ENCODE measurements around the gene MAN1A1. TPM values are rescaled to one million over a fixed set of nuclear protein-coding genes. Genes with fewer than 3 reads are reported as not detected.
A peak's percentile ranks its signal among the peaks of the same experiment; 100 is the strongest.
"Not testable (repeated sequence)": the region's sequence is repeated elsewhere in the genome, so short reads cannot be mapped to it uniquely, and the experiment has no call there.

The MAN1A1 gene
- polyA plus RNA-seq (2012; ENCODE audit: insufficient read depth, insufficient read length) = 12.2 TPM

- peak within 1 kb of the TSS; percentile 75 for H3K4me3 ChIP-seq (ENCODE audit: low read length)
- DNase-seq (ENCODE audit: low read depth, low spot score) = peak; percentile 71
These were observed at the start of gene MAN1A1 for GRCh38 chr6:119349361-119350201. TSS of gene MAN1A1 (minus strand) at chr6:119349761. CDS start at chr6:119349065, 696 bp downstream.

GRCh38 chr6:119395192-119395591 lies 45.6 kb upstream of the MAN1A1 start:
- H3K4me3 ChIP-seq (ENCODE audit: low read length) = no peak overlapping the region
- DNase-seq (ENCODE audit: low read depth, low spot score) = no peak

- H3K4me3 ChIP-seq (ENCODE audit: low read length) = no peak overlapping the region
- peak; percentile 7 for DNase-seq (ENCODE audit: low read depth, low spot score)
These were observed 40.8 kb upstream of the MAN1A1 start for GRCh38 chr6:119390247-119390793.

GRCh38 chr6:119385994-119386393 lies 36.4 kb upstream of the MAN1A1 start:
- H3K4me3 ChIP-seq (ENCODE audit: low read length) = no peak overlapping the region
- DNase-seq (ENCODE audit: low read depth, low spot score) = no peak

GRCh38 chr6:119384444-119384843 lies 34.9 kb upstream of the MAN1A1 start:
- H3K4me3 ChIP-seq (ENCODE audit: low read length) = no peak overlapping the region
- no peak for DNase-seq (ENCODE audit: low read depth, low spot score)

DNA sequence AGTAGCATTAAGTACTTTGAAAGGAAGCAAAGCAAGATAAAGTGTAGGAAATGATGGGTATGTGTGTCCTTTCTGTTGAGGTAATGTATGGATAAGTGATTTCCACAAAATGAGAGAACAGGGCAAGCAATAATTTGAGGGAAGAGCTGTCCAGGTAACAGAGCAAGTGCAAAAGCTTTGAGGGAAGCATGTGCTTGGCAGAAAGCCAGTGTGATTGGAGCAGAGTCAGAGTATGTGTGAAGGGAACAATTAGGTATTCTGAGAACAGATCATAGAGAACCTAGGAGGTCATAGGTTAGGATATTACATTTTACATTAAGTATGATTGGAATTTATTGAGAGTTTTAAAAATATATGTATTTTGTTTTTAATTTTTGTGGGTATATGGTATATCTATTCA lies 30.2 kb upstream of the MAN1A1 start:
- no peak for DNase-seq (ENCODE audit: low read depth, low spot score)
- H3K4me3 ChIP-seq (ENCODE audit: low read length) = no peak overlapping the region

DNA sequence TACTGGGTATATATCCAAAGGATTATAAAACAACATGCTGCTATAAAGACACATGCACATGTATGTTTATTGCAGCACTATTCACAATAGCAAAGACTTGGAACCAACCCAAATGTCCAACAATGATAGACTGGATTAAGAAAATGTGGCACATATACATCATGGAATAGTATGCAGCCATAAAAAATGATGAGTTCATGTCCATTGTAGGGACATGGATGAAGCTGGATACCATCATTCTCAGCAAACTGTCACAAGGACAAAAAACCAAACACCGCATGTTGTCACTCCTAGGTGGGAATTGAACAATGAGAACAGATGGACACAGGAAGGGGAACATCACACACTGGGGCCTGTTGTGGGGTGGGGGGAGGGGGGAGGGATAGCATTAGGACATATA lies 27.5 kb upstream of the MAN1A1 start:
- not testable (repeated sequence) for H3K4me3 ChIP-seq (ENCODE audit: low read length); DNase-seq (ENCODE audit: low read depth, low spot score)

- DNase-seq (ENCODE audit: low read depth, low spot score) = no peak
These were observed 20.5 kb upstream of the MAN1A1 start for GRCh38 chr6:119370080-119370479.

DNA sequence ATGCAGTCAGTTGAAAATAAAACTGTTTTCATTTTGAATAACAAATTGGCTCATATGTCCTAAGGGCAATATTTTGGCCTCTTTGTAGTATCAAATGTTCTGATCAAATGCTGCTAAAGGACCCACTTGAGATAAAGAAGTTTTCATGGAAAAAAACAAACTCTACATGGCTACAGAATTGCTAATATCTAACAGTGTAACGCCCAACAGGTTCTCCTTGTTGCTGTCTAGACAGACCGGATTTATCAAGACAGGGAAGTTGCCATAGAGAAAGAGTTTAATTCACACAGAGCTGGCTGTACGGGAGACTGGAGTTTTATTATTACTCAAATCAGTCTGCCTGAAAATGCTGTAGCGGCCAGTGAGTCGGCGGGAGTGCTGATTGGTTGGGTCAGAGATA lies 19.4 kb upstream of the MAN1A1 start:
- no peak for DNase-seq (ENCODE audit: low read depth, low spot score)
- no peak overlapping the region for H3K4me3 ChIP-seq (ENCODE audit: low read length)

More at GRCh38 chr6:119370080-119370479, 20.5 kb upstream of the MAN1A1 start:
- H3K4me3 ChIP-seq (ENCODE audit: low read length) = no peak overlapping the region

DNA sequence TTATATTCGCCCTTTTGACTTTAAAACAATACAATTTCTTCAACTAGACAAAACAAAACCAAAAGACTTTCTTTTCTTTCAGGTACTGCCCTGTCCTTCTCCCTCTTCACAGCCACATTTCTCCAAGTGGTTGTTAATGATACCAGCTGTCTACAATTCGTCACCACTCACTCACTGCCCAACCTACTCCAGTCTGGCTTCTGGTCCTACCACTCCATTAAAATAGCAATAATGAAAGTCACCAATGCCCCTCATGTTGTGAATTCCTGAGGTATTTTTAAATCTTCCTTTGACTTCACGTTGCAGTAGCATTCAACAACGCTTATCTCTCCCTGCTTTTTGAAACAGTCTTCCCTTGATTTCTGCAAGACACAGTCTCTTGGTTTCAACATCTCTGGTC lies 11.6 kb upstream of the MAN1A1 start:
- no peak overlapping the region for H3K4me3 ChIP-seq (ENCODE audit: low read length)
- no peak for DNase-seq (ENCODE audit: low read depth, low spot score)

GRCh38 chr6:119360262-119360915 lies 10.8 kb upstream of the MAN1A1 start:
- H3K4me3 ChIP-seq (ENCODE audit: low read length) = no peak overlapping the region
- DNase-seq (ENCODE audit: low read depth, low spot score) = no peak

DNA sequence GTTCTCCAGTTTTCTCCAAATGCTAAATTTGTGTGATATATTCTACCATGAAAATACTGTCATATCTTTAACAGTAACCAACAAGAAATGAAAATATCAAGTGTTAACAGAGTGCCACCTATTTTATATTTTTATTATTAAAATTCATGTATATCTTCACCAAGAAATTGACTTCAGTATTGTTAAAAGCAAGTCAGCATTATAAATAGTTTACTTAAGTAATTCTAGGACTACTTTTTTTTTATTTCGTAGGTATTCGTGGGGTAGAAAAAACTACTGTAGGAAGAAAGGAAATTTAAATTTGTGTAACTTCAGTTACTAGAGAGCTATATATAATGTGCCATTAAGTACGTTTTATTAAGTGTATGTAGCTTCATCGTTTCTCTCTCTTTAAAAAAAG lies 6.3 kb upstream of the MAN1A1 start:
- DNase-seq (ENCODE audit: low read depth, low spot score) = no peak
- no peak overlapping the region for H3K4me3 ChIP-seq (ENCODE audit: low read length)

DNA sequence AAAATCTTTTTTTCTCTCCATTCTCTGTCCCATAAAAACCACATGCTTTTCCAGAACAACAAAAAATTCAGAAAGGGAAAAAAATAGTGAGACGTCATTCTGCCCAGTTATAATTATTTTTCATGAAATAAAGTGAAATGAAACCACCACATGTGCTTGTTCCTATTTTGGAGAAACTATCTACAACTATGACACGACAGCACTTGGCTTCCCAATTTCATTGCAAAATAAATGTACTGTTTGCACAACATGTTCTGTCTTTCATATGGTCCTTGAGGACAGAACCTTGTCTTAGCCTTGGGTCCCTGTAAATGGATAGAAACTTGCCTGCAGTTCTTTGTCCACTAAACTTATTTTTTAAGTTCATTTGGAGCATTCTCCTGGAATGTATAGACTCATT lies 5.6 kb upstream of the MAN1A1 start:
- no peak overlapping the region for H3K4me3 ChIP-seq (ENCODE audit: low read length)
- DNase-seq (ENCODE audit: low read depth, low spot score) = no peak

- H3K4me3 ChIP-seq (ENCODE audit: low read length) = no peak overlapping the region
- no peak for DNase-seq (ENCODE audit: low read depth, low spot score)
These were observed 4.1 kb upstream of the MAN1A1 start for GRCh38 chr6:119353696-119354095.

- H3K4me3 ChIP-seq (ENCODE audit: low read length) = no peak overlapping the region
- no peak for DNase-seq (ENCODE audit: low read depth, low spot score)
These were observed 2.4 kb upstream of the MAN1A1 start for GRCh38 chr6:119352001-119352400.

GRCh38 chr6:119350952-119351372 lies 1.4 kb upstream of the MAN1A1 start:
- DNase-seq (ENCODE audit: low read depth, low spot score) = no peak
- peak overlapping the region; percentile 66; the same call in 1 of the 2 replicates for H3K4me3 ChIP-seq (ENCODE audit: low read length)

DNA sequence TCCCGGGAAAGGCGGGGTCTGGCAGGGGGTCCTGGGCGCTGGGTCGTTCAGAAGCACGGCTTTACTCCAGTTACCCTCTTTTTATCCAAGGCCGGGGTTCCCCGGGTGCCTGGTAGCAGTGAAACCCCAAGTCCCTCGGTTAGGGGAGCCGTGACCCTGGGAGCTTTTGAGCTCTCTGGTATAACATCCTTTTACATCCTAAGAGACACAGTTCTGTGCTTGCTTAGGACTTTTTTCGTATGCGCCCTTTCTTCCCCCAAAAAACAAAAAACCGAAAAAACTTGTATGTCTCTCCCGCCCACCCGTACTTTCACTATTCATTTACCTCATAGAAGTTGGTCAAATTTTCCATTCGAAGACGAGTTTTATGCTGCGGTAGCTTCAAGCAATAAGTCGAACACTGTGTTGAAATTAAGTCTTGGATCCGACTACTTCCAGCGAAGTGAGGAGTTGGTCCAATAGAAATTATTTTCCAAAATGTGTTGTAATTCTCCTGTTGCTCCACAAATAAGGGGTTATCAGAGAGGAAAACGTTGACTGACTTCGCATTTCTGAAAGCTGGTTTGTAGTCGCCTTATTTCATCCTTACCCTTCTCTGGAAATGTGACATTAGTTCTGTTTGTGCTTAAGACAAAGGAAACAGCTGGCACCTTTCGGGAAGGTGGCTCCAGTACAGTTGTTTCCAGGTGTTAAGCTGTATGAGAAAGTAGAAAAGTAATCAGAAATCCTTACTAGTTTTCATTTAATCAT lies 816 bp upstream of the MAN1A1 start:
- no peak for DNase-seq (ENCODE audit: low read depth, low spot score)
- peak overlapping the region; percentile 66 for H3K4me3 ChIP-seq (ENCODE audit: low read length)

- H3K4me3 ChIP-seq (ENCODE audit: low read length) = peak overlapping the region; percentile 75
- DNase-seq (ENCODE audit: low read depth, low spot score) = no peak
These were observed 707 bp downstream of the MAN1A1 start for GRCh38 chr6:119348748-119349360.

All from Jurkat, Clone E6-1 (cell line).